Activated naive CD4-positive, alpha-beta T cell treated with anti-CD3 and anti-CD28 coated beads, Interleukin-2, amount 50 U/mL, for 16 hours (primary cell): ENCODE measurements around the gene CENATAC.
A peak's percentile ranks its signal among the peaks of the same experiment; 100 is the strongest.
"Not testable (repeated sequence)": the region's sequence is repeated elsewhere in the genome, so short reads cannot be mapped to it uniquely, and the experiment has no call there.

Experiments used
- DNase-seq: peaks from one replicate; pipeline ENCODE4 v3.0.0-alpha.2; 2020

CENATAC gene

DNA sequence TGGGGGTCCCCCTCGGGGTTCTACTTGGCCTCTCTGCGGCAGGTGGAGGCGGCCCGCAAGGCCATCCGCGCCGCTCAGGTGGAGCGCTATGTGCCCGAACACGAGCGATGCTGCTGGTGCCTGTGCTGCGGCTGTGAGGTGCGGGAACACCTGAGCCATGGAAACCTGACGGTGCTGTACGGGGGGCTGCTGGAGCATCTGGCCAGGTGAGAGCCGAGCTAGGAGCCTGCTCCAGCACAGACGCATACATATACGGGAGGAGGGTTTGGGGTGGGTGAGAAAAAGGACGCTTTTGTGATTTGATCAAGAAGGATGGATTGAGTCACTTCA, 415 bp downstream of the CENATAC start:
- DNase-seq, result no peak

DNA sequence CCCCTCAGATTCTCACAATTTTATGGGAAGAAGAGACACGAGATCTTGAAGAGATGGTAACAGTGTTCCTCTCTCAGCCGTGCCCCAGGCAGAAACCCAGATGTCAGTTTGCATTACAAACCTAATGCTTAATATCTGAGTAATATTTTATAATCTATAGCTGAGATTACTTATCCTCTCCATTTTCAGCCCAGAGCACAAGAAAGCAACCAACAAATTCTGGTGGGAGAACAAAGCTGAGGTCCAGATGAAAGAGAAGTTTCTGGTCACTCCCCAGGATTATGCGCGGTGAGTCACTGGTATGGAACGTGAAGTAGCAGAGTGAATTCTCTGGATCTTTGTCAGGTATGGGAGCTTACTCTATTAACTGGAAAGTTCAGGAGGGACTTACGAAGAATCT, 884 bp downstream of the CENATAC start:
- DNase-seq, result no peak

DNA sequence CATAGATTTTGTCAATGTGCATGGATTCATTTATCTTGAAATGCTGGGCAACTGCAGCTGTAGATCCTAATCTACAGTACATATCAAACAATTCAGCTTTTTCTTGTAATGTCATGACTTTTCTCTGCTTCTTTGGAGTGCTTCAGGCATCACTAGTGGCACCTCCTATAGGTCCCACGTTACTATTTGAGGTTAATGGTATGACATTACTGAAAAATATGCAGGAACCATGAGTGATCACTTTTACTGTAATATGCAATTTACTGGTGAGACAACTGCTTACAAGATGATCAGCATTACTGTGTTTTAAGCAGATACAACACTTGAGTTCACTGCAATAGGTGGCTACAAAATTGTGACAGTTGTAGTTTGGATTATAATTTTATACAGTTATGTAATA, 3.0 kb downstream of the CENATAC start:
- DNase-seq, result no peak

DNA sequence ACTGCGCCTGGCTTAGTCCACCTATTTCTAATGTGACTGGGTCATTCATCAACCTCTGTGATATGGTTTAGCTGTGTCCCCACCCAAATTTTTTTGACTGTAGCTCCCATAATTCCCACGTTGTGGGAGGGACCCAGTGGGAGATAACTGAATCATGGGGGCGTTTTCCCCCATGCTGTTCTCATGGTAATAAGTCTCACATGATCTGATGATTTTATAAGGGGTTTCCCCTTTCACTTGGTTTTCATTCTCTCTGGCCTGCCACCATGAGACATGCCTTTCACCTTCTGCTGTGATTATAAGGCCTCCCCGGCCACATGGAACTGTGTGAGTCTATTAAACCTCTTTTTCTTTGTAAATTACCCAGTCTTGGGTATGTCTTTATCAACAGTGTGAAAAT, 8.7 kb downstream of the CENATAC start:
- no peak for DNase-seq

DNA sequence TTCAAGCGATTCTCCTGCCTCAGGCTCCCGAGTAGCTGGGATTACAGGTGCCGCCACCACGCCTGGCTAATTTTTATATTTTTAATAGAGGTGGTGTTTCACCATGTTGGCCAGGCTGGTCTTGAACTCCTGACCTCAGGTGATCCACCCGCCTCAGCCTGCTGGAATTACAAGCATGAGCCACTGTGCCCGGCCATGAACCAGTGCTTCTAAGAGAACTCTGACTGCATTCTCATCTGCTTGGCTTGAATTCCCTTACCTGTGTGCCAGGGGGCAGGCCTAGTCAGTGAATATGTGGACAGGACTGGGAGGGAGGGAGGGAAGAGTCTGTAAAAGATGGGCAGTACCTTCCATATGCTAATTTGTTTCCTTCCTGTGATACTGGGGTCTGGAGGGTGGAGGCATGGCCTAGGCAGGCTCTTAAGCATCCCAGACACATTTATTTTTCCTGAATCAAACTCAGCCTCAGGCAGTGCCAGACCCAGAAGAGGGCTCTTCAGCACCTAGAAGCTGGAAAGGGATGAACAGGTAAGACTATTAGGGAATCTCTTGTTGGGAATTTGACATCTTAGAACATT, 13.6 kb downstream of the CENATAC start:
- no peak for DNase-seq

DNA sequence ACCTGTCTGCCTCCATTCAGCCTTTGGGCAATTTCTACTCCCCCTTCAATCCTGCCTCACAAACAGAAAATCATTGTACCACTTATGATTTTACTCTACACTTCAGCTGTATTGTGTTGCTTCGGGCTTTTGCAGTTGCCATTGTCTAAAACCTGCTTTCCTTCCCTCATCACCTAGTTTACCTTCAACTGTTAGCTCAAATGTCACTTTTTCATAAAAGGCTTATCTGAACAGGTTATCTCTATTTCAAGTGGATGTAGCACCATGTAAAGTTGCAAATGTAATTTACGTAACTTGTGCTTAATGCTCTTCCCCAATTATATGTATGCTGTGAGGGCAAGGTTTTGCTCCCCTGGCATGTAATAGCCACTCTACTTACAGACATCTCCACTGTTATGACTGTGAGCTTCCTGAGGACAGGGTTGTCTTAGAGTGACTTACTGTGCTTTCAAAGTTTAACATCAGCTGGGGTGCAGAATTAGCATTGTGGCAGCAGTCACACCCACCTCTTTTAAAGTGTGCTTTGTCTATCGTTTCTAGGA, 14.8 kb downstream of the CENATAC start:
- no peak for DNase-seq

DNA sequence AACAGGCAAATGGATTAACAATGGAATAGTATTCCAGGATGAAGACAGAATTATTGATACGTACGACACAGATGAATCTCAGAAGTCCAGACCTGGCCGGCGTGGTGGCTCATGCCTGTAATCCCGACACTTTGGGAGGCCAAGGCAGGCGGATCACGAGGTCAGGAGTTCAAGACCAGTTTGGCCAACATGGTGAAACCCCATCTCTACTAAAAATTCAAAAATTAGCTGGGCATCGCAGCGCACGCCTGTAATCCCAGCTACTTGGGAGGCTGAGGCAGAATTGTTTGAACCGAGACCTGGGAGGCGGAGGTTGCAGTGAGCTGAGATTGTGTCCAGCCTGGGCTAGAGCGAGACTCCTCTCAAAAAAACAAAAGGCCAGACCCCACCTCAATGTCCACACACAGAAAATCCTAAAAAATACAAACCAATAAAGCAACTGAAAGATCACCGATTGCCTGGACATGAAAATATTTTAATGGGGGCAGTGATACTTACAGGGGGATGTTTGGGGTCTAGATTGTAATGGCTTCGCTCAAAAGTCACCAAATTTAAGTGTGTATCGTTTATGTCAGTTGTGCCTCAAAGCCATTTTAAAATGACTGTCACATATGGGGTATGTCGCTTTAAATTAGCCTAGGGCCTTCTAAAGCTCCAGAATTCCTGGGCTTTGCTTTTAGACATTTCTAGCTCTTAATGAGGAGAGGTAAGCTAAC, 16.4 kb downstream of the CENATAC start:
- DNase-seq, result no peak

DNA sequence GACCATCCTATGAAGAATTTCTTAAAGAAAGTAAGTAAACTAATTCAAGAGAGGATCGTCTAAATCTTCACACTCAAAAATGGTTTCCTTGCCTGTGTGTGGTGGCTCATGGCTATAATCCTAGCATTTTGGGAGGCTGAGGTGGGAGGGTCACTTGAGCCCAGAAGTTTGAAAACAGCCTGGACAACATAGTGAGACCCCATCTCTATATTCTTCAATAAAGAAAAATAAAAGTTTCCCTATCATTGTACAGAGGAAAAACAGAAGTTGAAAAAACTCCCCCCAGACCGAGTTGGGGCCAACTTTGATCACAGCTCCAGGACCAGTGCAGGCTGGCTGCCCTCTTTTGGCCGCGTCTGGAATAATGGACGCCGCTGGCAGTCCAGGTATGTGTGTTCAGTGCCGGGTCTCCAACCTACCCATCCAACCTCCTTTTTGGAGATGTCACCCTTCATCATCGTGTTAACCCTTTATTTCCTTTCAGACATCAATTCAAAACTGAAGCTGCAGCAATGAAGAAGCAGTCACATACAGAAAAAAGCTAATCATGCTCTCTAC, 17.2 kb downstream of the CENATAC start:
- no peak for DNase-seq

DNA sequence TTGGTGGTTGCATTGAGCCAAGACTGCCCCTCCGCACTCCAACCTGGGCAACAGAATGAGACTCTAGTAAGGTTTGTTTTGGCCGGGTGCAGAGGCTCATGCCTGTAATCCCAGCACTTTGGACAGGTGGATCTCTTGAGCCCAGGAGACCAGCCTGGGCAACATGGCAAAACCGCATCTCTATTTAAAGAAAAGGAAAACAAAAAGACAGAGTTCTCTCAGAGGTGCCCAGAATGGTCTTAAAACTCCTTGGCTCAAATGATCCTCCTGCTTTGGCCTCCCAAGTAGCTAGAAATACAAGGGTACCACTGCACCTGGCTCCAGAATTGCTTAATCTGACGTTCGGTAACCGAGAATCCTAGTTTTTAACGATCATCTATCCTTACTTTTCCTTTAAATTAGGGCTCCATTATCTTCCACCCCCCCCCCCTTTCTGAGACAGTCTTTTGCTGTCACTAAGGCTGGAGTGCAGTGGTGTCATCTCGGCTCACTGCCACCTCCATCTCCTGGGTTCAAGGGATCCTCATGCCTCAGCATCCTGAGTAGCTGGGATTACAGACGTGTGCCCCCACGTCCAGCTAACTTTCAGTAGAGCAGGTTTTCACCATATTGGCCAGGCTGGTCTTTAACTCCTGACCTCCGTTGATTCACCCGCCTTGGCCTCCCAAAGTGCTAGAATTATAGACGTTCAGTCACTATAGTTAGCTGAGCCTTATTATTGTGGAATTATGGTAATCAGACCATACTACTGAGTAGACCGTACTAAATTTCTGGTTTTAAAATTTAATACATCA, 18.5 kb downstream of the CENATAC start:
- no peak for DNase-seq

DNA sequence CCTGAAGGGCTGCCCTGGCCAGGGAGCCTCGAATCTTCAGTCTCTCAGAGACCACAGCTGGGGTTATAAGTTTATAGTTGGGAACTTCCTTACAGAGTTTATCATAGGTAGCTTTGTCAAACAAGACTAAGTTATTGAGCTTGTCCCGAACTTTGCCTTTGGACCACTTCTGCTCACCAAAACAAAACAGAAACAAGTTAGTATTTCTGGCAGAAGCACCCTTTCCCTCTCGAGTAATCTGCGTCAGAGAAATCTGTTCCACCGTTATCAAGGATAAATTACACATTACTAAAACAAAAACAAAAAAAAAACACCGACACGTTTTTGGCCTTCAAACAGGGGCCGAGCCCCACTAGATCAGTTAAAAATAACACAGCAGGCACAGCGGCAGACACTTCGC, 19.4 kb downstream of the CENATAC start:
- not testable (repeated sequence) for DNase-seq

DNA sequence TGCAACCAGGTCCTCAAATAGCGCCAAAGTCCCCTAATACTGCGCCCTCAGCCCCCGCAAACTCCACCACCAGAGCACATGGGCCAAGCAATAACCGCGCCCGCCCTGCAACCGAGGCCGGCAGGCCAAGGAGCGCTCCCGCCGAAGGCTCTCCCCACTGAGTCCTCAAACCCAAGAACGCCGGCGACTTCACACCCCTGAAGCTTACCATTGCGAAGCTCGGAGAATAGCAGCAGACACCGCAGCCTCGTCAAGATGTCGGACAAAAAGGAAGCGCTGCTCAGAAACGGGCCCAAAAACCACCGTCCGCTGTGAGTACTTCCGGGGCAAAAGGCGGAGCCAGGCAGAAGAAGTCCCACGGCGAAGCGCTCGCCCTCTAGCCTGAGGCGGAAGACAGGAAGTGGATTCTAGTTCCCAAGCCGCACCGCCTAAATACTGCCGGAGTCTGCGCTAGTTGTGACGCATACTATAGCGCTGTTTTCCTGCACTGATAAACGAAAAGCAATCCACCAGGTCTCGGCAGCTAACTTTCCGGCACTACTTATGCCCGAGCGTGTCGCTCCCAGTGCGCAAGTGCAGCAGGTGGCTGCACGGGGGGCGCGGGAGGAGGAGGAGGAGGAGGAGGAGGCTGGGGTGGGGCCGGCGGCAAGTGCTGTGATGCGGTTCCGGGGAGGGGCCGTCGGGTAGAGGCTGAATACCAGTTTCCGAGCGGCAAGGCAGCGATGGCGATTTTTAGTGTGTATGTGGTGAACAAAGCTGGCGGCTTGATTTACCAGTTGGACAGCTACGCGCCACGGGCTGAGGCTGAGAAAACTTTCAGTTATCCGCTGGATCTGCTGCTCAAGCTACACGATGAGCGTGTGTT, 20.4 kb downstream of the CENATAC start, which contains the start of the genes RPS25 and TRAPPC4:
Gene RPS25 (minus strand): TSS at position 270 of the 865 bp plus-strand sequence. CDS start 59 bp downstream, at position 211.
Gene TRAPPC4 (plus strand): TSS at position 693 of the 865 bp plus-strand sequence. CDS start 30 bp downstream, at position 723.
- DNase-seq, result peak; percentile 96

DNA sequence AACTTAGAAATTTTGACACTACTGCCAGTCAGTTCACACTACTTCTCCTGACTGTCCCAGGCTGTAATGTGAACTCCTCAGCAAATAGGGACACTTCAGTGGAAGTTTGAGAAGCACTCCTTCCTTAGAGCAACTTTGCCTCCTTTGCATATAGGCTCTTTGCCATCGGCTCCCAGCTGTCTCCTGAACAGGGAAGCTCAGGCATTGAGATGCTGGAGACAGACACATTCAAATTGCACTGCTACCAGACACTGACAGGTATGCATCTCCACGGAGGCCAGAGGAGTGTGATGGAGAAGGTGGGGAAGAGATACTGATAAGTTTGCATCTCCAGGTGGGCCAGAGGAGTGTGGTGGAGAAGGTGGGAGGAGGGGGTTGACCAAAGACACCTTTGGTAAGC, 22.1 kb downstream of the CENATAC start:
- DNase-seq, result no peak

DNA sequence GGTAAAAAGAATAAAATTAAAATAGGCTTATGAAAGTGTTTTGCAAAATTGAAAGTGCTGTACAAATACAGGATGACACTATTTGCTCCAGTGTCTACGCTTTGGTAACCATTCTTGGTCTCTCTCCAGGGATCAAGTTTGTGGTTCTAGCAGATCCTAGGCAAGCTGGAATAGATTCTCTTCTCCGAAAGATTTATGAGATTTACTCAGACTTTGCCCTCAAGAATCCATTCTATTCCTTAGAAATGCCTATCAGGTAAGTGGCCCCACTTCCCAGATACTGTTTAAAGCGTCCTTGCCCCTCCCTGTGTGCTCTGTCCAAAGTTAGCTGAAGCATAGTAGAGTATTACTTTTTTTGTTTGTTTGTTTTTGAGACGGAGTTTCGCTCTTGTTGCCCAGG, 23.7 kb downstream of the CENATAC start:
- DNase-seq, result no peak

DNA sequence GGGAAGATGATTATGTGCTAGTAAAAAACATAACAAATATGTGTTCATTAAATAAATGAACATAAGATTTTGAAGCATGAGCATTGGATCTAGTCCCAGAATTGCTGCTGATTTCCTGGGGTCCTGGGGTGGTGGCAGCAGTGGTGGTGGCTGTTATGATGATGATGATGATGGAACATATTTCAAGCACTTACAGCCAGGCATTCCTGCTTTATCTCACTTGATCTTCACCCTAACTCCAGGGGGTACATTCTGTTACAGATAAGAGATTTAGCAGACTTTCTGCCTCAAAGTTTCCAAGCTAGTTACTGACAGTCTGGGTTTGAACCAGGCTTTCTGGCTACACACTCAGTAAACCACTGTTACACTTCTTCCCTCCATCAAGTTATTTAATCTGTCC, 25.8 kb downstream of the CENATAC start:
- DNase-seq, result no peak

DNA sequence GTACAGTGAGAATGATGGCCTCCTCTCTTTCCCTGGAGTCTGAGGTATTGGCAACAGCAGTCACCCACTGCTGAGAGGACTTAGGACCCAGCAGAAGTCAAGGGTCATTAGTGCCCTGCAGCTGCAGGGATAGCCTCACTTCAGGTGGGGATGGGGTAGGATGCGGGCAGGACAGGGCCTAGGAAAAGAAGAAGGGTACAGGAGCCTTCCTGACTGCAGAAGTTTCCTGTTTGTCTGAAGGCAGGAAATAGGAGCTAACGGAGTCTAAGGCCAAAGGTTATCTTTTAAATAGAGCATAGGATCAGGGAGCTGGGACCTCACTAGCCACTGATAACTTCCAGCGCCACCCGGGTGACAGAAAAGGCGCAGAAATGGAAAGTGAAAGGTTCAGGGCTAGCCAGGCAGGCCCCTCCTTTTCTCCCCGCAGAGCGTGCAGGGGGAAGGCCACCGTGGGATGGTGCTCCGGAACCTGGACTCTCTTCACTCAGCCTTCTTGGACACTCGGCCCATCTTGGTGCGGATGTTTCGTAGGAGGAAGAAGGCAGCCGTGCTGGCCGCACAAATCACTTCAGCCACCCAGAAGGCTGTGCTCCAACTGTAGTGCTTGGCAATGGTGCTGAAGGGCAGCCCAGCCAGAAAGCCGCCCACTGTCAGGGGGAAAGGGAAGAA, 26.6 kb downstream of the CENATAC start:
- DNase-seq, result no peak

DNA sequence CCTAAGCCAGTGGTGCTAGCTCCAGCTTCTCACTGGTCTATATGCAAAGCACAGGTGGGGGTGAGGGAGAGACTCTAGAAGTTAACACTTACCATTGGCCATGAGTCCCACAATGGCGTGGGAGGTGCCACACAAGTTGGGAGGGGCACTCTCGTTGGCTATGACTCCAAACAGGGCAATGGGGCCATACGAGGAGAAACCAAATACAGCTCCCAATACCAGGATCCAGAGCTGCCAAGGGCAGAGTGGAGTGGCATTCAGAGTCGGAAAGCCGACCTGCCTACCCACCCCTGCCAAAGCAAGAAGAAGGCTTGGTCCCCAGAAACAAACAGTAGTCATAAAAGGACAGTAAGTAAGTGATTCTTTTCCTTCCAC, 27.1 kb downstream of the CENATAC start:
- DNase-seq, result no peak

DNA sequence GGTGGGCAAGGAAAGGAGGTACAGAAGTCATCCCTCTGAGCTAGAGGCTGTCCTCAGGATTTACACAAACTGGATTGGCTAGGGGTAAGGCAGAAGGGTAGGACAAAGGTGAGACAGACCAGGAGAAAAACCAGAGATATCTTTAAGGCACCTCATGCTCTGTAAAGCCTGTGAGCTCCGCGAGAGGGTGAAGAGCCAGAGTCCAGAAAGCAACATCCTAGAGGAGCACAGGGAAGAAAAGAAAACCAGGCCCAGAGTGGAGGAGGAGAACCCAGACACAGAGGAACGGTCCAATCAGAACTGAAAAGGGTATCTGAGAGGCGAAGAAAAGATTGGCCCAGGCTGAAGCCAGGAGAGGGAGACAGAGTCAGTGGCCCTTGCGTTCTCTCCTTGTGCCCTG, 27.6 kb downstream of the CENATAC start:
- DNase-seq, result no peak

DNA sequence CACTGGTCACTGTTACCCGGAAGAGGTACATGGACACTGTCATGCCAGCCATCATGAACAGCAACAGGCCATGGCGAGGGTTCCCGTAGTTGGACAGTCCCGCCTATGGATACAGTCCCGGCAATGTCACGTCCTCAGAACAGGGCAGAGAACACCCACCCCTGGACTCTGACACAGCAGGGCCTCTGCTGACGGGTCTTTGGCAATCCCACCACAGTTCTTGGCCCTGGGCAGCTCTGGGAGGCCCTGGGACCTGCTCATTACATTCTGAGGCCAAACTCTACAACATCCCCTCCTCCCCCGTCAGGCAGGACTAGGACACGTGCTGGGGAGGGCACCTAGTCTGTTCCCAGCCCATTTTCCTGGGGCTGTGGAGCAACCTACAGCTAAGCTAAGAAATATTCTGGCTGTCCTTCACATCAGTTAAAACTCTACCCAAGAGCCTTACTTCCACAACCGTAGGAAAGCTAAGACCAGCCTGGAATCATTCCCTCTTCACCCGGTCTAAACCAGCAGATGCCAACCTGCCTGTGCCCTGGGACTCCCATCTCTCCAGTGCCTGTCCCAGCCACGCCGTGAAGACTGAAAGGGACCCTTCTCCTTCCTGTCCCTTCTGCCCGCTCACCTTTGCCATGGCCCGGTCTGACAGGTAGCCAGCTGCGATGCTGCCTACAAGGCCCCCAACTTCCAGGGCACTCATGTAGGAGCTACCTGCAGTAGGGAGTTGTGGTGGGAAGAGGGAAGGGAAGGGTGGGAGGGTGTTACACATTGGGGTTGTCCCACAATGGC, 28.2 kb downstream of the CENATAC start:
- no peak for DNase-seq

DNA sequence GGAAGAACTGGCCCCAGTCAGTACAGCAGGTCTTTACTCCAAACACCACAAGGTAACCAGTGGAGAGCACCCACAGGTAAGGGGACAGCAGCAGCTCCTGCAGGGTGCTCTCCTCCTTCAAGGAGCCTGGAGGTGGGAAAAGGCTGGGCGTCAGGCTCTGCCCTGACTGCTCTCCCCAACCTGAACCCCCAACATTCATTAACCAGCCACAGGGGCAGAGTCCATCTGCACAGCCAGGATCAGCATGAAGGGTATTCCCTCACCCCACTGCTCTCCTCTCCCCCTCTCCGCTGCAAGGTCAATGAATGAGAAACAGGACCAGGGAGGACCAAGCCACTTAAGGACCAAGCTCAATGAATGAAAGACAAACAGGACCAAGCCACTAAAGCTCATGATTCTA, 29.0 kb downstream of the CENATAC start:
- DNase-seq, result no peak

DNA sequence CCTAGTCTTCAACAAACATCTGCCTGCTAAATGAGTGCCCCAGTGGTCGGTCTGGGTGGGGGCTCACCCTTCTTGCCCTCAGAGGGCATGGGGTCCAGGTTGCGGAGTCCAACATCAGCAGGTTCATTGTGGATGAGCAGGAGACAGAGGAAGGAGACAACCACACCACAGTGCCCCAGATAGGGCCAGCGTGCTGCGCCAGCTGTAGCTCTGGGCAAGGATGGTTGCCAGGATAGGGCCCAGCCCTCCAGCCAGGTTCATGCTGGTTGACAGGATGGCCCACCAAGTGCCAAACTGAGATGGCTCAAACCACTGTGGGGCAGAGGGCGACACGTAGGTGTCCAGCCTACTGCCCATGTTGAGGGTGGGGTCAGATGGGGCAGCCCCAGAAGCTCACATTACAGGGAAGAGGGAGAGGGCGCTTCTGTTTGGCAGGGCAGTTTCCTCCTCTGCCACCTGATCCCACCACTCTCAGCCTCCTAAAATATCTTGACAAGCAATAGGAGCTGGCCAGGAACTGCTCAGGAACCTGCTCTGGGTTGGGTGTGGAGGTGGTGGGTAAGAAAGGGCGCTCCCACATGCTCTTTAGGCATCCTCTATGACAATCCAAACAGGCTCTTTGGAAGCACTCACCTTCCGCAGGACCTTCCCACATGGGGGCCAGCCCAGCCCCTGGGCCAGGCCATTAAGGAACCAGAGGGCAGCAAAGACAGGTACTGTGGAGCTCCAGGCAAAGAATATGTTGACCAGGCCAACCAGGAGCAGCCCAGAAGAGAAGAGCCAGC, 29.8 kb downstream of the CENATAC start:
- DNase-seq, result no peak
